EL (cell line): ENCODE measurements around the gene ITPA.

Experiments used
- DNase-seq: peaks from one replicate; pipeline ENCODE4 v3.0.0-alpha.2; 2016

The ITPA gene

GRCh38 chr20:3247638-3248037 lies 38.3 kb downstream of the ITPA start:
- no peak for DNase-seq

GRCh38 chr20:3248167-3248992 lies 39.1 kb downstream of the ITPA start:
- DNase-seq, result peak; percentile 37

- DNase-seq, result no peak
Measured at GRCh38 chr20:3248993-3249347, 39.7 kb downstream of the ITPA start.

GRCh38 chr20:3250091-3250504 lies 40.8 kb downstream of the ITPA start:
- no peak for DNase-seq

GRCh38 chr20:3251806-3252205 lies 42.5 kb downstream of the ITPA start:
- no peak for DNase-seq

- no peak for DNase-seq
Measured at GRCh38 chr20:3255728-3256127, 46.4 kb downstream of the ITPA start.

GRCh38 chr20:3258429-3258828 lies 49.1 kb downstream of the ITPA start:
- DNase-seq, result no peak

GRCh38 chr20:3262566-3262965 lies 53.3 kb downstream of the ITPA start:
- peak; percentile 41 for DNase-seq

- no peak for DNase-seq
Measured at GRCh38 chr20:3270051-3270450, 60.8 kb downstream of the ITPA start.

GRCh38 chr20:3273371-3273770 lies 64.1 kb downstream of the ITPA start:
- no peak for DNase-seq
